Measurements from ENCODE around the gene STK39. TPM values are rescaled to one million over a fixed set of nuclear protein-coding genes. Genes with fewer than 3 reads are reported as not detected.

Gene STK39
- total RNA-seq, 2 experiments from 2014 or later, result 28.2 to 31.4 TPM

Other genes with a start within 250 kb of the STK39 start
- 10 to 100 TPM; 12.1 to 14.9 TPM for gene CERS6, start 208.7 kb upstream of the STK39 start, total RNA-seq